Endothelial cell of umbilical vein (primary cell): ENCODE data around the gene UBAP1. TPM values are rescaled to one million over a fixed set of nuclear protein-coding genes. Genes with fewer than 3 reads are reported as not detected.
"Not testable (repeated sequence)": the region's sequence is repeated elsewhere in the genome, so short reads cannot be mapped to it uniquely, and the experiment has no call there.

ENCODE experiments used
- BruUV-seq: library from RNA; stranded (reverse); fragments of 400-500 nt; replicated peaks from 2 replicates; lab custom pipeline; 2021; lab: Mats Ljungman, UMichigan
- CTCF ChIA-PET: fragments of 300-600, 350-600 bp; sonication (Branson Sonifier 250); formaldehyde crosslinking; loops from one replicate; lab custom pipeline; 2021; ENCODE audit warnings: antibody characterized with exemption, inconsistent platforms; lab: Charles Lee
- POLR2A ChIA-PET: fragments of 300-600, 350-600 bp; sonication (Branson Sonifier 250); formaldehyde crosslinking; loops from one replicate; lab custom pipeline; 2021; ENCODE audit warnings: antibody characterized with exemption, inconsistent platforms; lab: Charles Lee
- DNase-seq: peaks from one replicate; pipeline ENCODE4 v3.0.0-alpha.2; 2011; ENCODE audit warnings: low read depth, low spot score
- FAIRE-seq: peaks from 2 replicates; lab custom pipeline; 2011; peaks lifted over from hg19 to GRCh38; lab: Jason Lieb, UNC
- H2AFZ ChIP-seq: 2 replicates; pipeline ENCODE4 v1.6.0; 2012; ENCODE audit warnings: low read depth, low read length, control low read depth, inconsistent platforms
- H3K27ac ChIP-seq: 2 replicates; pipeline ENCODE4 v1.5.1; 2011; ENCODE audit warnings: low read depth, mild to moderate bottlenecking, control low read depth, low read length, moderate library complexity; ENCODE audit not compliant: insufficient read depth
- H3K27me3 ChIP-seq, 2 experiments: 2 replicates each; pipeline versions ENCODE4 v1.6.0 to v1.6.1; 2011; ENCODE audit warnings: low read length in 2 of 2, mixed read lengths in 1 of 2; ENCODE audit not compliant: control insufficient read depth in 2 of 2, insufficient read depth in 2 of 2
- H3K36me3 ChIP-seq, 2 experiments: 2 replicates in 1 of 2; 3 replicates in 1 of 2; pipeline ENCODE4 v1.5.1; 2011; ENCODE audit warnings: low read length in 2 of 2, mild to moderate bottlenecking in 1 of 2, moderate library complexity in 1 of 2; ENCODE audit not compliant: control insufficient read depth in 2 of 2, insufficient read depth in 2 of 2; ENCODE audit errors: extremely low read depth in 1 of 2
- H3K4me1 ChIP-seq: 3 replicates; pipeline ENCODE4 v1.5.1; 2011; ENCODE audit warnings: mild to moderate bottlenecking, low read length; ENCODE audit not compliant: control insufficient read depth, insufficient read depth; ENCODE audit errors: extremely low read depth
- H3K4me2 ChIP-seq: 2 replicates; pipeline ENCODE4 v1.6.1; 2011; ENCODE audit warnings: low read length, control low read depth, mixed read lengths; ENCODE audit not compliant: insufficient read depth
- H3K4me3 ChIP-seq, 3 experiments: fragments of 200-600 bp in 1 of 3; sonication (generic), shearing (Covaris generic) in 1 of 3; replicated peaks in 1 of 3; 2 replicates each; pipeline ENCODE4 v1.5.1; 2011 to 2016; ENCODE audit warnings: control low read depth in 3 of 3, low read length in 3 of 3, mild to moderate bottlenecking in 2 of 3, inconsistent platforms in 1 of 3, low read depth in 1 of 3, moderate library complexity in 1 of 3; ENCODE audit not compliant: insufficient read depth in 1 of 3
- H3K79me2 ChIP-seq: 2 replicates; pipeline ENCODE4 v1.6.0; 2012; ENCODE audit warnings: low read length, inconsistent platforms; ENCODE audit not compliant: control insufficient read depth, insufficient read depth
- H3K9ac ChIP-seq: replicated peaks from 2 replicates; pipeline ENCODE3; 2011; ENCODE audit warnings: low read length, control low read depth; ENCODE audit not compliant: insufficient read depth; ENCODE audit errors: extremely low read depth
- H3K9me1 ChIP-seq: replicated peaks from 3 replicates; pipeline ENCODE4 v1.6.0; 2011; ENCODE audit warnings: mild to moderate bottlenecking, low read length; ENCODE audit not compliant: control insufficient read depth, insufficient read depth; ENCODE audit errors: extremely low read depth
- H3K9me3 ChIP-seq: replicated peaks from 2 replicates; pipeline ENCODE4 v1.5.1; 2012; ENCODE audit warnings: low read length, inconsistent platforms; ENCODE audit not compliant: control insufficient read depth, insufficient read depth
- H4K20me1 ChIP-seq: replicated peaks from 2 replicates; pipeline ENCODE3; 2011; ENCODE audit warnings: mild to moderate bottlenecking, low read length; ENCODE audit not compliant: control insufficient read depth, insufficient read depth; ENCODE audit errors: extremely low read depth
- EZH2 ChIP-seq: IDR thresholded peaks from 2 replicates; pipeline ENCODE4 v1.6.1; 2012; ENCODE audit warnings: borderline replicate concordance, low read depth, mild to moderate bottlenecking, moderate library complexity, low read length, inconsistent platforms; ENCODE audit not compliant: severe bottlenecking
- FOS ChIP-seq: IDR thresholded peaks from 2 replicates; pipeline ENCODE4 v1.6.1; 2011; ENCODE audit warnings: mild to moderate bottlenecking, low read length, moderate library complexity, borderline replicate concordance; ENCODE audit not compliant: insufficient read depth
- GATA2 ChIP-seq: IDR thresholded peaks from 2 replicates; pipeline ENCODE4 v1.7.0; 2011; ENCODE audit warnings: low read depth, mild to moderate bottlenecking, moderate library complexity, mixed read lengths, low read length; ENCODE audit not compliant: insufficient read length, insufficient read depth
- JUN ChIP-seq: IDR thresholded peaks from 2 replicates; pipeline ENCODE4 v1.6.1; 2011; ENCODE audit warnings: borderline replicate concordance, low read depth; ENCODE audit not compliant: insufficient read length, insufficient read depth
- MYC ChIP-seq: IDR thresholded peaks from one replicate; pipeline ENCODE4 v1.6.1; 2011; ENCODE audit warnings: mild to moderate bottlenecking, low read depth, low read length
- POLR2A ChIP-seq: IDR thresholded peaks from 2 replicates; pipeline ENCODE4 v1.6.1; 2012; ENCODE audit warnings: low read depth, mild to moderate bottlenecking, control low read depth, low read length
- POLR2AphosphoS5 ChIP-seq: IDR thresholded peaks from 2 replicates; pipeline ENCODE4 v1.6.1; 2012; ENCODE audit warnings: low read depth, mild to moderate bottlenecking, control low read depth, low read length, moderate library complexity; ENCODE audit not compliant: insufficient read depth
- dilution Hi-C: fragments of 300-500 bp; cut with MboI; formaldehyde crosslinking; loops from one replicate; pipeline ENCODE4 v1.15.0; 2019; ENCODE audit warnings: low sequenced_read_pairs; ENCODE audit not compliant: extremely low pct_ligation_motif_present
- intact Hi-C: fragments of 100-400 bp; cut with micrococcal nuclease; formaldehyde crosslinking; loops from one replicate; pipeline ENCODE4 v1.10.0; 2022
- polyA plus RNA-seq, 4 experiments: library from polyadenylated mRNA; depleted of rRNA in 3 of 4; stranded (reverse) in 3 of 4; unstranded in 1 of 4; fragments of >200 nt; gene quantifications; 2 replicates each; pipeline versions ENCODE4 v1.2.1 to v1.2.3, GENCODE V29; 2011 to 2012; ENCODE audit warnings: missing spikeins in 1 of 4
- total RNA-seq: library from RNA; stranded (reverse); gene quantifications from 2 replicates; pipeline ENCODE4 v1.2.3, GENCODE V29; 2021
- TF ChIP-seq, protein P1 (sequence below), 2 donors: IDR thresholded peaks; 1 replicate in 1 of 2; 2 replicates in 1 of 2; pipeline ENCODE4 v1.5.1; 2011; ENCODE audit warnings: low read length in 2 of 2, mild to moderate bottlenecking in 2 of 2, moderate library complexity in 2 of 2, control low read depth in 1 of 2, inconsistent platforms in 1 of 2, low read depth in 1 of 2; ENCODE audit not compliant: insufficient read depth in 1 of 2; ENCODE audit errors: extremely low read depth in 1 of 2
- TF ChIP-seq, protein P2 (sequence below): IDR thresholded peaks from 2 replicates; pipeline ENCODE4 v1.6.1; 2011; ENCODE audit not compliant: insufficient read depth, insufficient read length

UBAP1 gene
- total and polyA plus RNA-seq, 2 donors (not counting 3 experiments of a cell fraction or from before 2014, with no cell fraction given), result 38.8 TPM

DNA sequence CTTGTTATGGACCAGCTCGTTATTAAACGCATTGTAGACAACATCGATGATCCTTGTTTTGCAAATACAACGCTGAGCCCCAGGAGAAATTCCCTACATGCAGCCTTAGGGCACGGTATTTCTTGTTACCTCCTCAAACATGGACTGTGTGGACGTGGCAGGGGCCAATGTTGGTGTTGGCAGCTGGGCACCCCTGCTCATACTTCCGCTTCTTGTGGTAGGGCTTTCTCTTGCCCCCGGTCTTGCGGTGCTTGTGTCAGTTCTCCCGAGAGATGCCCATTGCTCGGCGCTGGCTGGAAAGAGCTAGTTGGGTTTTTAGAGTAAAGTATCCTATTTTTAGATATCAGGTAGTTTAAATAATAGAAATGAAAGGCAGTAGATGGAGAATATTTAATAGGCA, 45.5 kb downstream of the UBAP1 start:
- intact Hi-C loops (no loop called here), dilution Hi-C loops (no loop called here)
- CTCF ChIA-PET, result no interaction called here
- H3K27ac ChIP-seq, result no peak overlapping the region
- DNase-seq (no peak), FAIRE-seq (no peak)
- no TSS peak for BruUV-seq
- no peak overlapping the region for H2AFZ ChIP-seq
- TF ChIP-seq FOS, result no peak
- TF ChIP-seq MYC, result no peak
- TF ChIP-seq, protein P1, sequence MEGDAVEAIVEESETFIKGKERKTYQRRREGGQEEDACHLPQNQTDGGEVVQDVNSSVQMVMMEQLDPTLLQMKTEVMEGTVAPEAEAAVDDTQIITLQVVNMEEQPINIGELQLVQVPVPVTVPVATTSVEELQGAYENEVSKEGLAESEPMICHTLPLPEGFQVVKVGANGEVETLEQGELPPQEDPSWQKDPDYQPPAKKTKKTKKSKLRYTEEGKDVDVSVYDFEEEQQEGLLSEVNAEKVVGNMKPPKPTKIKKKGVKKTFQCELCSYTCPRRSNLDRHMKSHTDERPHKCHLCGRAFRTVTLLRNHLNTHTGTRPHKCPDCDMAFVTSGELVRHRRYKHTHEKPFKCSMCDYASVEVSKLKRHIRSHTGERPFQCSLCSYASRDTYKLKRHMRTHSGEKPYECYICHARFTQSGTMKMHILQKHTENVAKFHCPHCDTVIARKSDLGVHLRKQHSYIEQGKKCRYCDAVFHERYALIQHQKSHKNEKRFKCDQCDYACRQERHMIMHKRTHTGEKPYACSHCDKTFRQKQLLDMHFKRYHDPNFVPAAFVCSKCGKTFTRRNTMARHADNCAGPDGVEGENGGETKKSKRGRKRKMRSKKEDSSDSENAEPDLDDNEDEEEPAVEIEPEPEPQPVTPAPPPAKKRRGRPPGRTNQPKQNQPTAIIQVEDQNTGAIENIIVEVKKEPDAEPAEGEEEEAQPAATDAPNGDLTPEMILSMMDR (IDR thresholded peaks at IDR 0.05; ENCODE audit: extremely low read depth in 1 of 2, insufficient read depth in 1 of 2, low read depth in 1 of 2, low read length in 2 of 2), result no peak
- no peak for TF ChIP-seq JUN
- TF ChIP-seq POLR2AphosphoS5, result no peak
- TF ChIP-seq POLR2A, result no peak
- no peak for TF ChIP-seq GATA2
- TF ChIP-seq EZH2, result no peak
- TF ChIP-seq, protein P2, sequence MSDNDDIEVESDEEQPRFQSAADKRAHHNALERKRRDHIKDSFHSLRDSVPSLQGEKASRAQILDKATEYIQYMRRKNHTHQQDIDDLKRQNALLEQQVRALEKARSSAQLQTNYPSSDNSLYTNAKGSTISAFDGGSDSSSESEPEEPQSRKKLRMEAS, result no peak
- no peaks in the 10 kb centered on the region for H3K27me3 ChIP-seq
- H3K79me2 ChIP-seq, result peaks cover 13% of the 10 kb centered on the region
- H3K4me1 ChIP-seq, result no peaks in the 10 kb centered on the region
- no peaks in the 10 kb centered on the region for H3K9me3 ChIP-seq
- no peaks in the 10 kb centered on the region for H3K36me3 ChIP-seq
- no peak overlapping the region for H3K4me2 ChIP-seq
- no peak overlapping the region for H3K4me3 ChIP-seq
- no peaks in the 10 kb centered on the region for H3K9me1 ChIP-seq
- POLR2A ChIA-PET, result no interaction called here
- no peaks in the 10 kb centered on the region for H4K20me1 ChIP-seq
- no peak overlapping the region for H3K9ac ChIP-seq

DNA sequence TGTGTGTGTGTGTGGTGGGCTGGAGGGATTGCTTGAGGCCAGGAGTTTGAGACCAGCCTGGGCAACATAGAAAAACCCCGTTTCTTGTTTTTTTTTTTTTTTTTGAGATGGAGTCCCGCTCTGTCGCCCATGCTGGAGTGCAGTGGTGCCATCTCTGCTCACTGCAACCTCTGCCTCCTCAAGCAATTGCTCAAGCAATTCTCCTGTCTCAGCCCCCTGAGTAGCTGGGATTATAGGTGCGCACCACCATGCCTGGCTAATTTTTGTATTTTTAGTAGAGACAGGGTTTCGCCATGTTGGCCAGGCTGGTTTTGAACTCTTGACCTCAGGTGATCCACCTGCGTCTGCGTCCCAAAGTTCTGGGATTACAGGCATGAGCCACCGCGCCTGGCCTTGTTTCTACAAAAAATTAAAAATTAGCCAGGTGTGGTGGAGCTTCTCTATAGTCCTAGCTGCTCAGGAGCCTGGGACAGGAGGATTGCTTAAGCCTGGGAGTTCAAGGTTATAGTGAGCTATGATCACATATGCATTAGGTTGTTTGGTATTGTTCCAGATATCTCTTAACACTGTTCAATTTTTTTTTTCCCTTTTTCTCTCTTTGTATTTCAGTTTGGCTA, 47.4 kb downstream of the UBAP1 start:
- H3K36me3 ChIP-seq, H3K4me1 ChIP-seq, H2AFZ ChIP-seq, H3K4me2 ChIP-seq, BruUV-seq, POLR2A ChIA-PET, DNase-seq, H3K9ac ChIP-seq, FAIRE-seq, H3K9me3 ChIP-seq, H3K27me3 ChIP-seq, H3K9me1 ChIP-seq, H4K20me1 ChIP-seq, dilution Hi-C loops, H3K27ac ChIP-seq, H3K4me3 ChIP-seq, intact Hi-C loops: not testable (repeated sequence)
- CTCF ChIA-PET, result interaction anchor here (1.4 kb wide), 1 partner anchor 9 kb away, joined by 4 read pairs; no protein-coding TSS in a partner anchor
- H3K79me2 ChIP-seq, result peaks cover 13% of the 10 kb centered on the region
